ENCODE measurements around the gene GPS2.

Gene GPS2

GRCh38 chr17:7306911-7307685 lies 8.1 kb downstream of the GPS2 start, which contains the start of gene EIF5A:
TSS of gene EIF5A (plus strand) at chr17:7307628. CDS start at chr17:7309636, 2,008 bp downstream.
- H3K9me2 ChIP-seq (replicated peaks; ENCODE audit: low read depth, low read length), result no peaks in the 10 kb centered on the region
- H3K4me3 ChIP-seq (ENCODE audit: low read length, poor library complexity, severe bottlenecking), result peak within 1 kb of the TSS; percentile 93
- peak within 1 kb of the TSS; percentile 66 for H2AFZ ChIP-seq (ENCODE audit: low read length)
- H3K4me1 ChIP-seq (ENCODE audit: insufficient read depth, low read length, poor library complexity, severe bottlenecking), result peaks cover 21% of the 10 kb centered on the region
- TF ChIP-seq, protein P1, sequence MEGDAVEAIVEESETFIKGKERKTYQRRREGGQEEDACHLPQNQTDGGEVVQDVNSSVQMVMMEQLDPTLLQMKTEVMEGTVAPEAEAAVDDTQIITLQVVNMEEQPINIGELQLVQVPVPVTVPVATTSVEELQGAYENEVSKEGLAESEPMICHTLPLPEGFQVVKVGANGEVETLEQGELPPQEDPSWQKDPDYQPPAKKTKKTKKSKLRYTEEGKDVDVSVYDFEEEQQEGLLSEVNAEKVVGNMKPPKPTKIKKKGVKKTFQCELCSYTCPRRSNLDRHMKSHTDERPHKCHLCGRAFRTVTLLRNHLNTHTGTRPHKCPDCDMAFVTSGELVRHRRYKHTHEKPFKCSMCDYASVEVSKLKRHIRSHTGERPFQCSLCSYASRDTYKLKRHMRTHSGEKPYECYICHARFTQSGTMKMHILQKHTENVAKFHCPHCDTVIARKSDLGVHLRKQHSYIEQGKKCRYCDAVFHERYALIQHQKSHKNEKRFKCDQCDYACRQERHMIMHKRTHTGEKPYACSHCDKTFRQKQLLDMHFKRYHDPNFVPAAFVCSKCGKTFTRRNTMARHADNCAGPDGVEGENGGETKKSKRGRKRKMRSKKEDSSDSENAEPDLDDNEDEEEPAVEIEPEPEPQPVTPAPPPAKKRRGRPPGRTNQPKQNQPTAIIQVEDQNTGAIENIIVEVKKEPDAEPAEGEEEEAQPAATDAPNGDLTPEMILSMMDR (conservative IDR thresholded peaks at IDR 0.05; ENCODE audit: low read length), result no peak
- no peak for TF ChIP-seq EZH2phosphoT487 (IDR thresholded peaks at IDR 0.05; ENCODE audit: borderline replicate concordance)
- peaks cover 12% of the 10 kb centered on the region for H3K27me3 ChIP-seq (ENCODE audit: insufficient read depth, low read length, poor library complexity, severe bottlenecking)
- H3F3A ChIP-seq (ENCODE audit: low read depth), result peaks cover 13% of the 10 kb centered on the region
- peaks cover 40% of the 10 kb centered on the region for H4K20me1 ChIP-seq (ENCODE audit: insufficient read depth, low read length, poor library complexity, severe bottlenecking)
- peak within 1 kb of the TSS; percentile 99 for H3K4me2 ChIP-seq (ENCODE audit: low read depth, low read length, poor library complexity, severe bottlenecking)
- peaks cover 45% of the 10 kb centered on the region for H3K79me2 ChIP-seq (ENCODE audit: insufficient read depth, low read length)
- peaks cover 27% of the 10 kb centered on the region for H3K36me3 ChIP-seq (ENCODE audit: insufficient read depth, low read length)
- no peaks in the 10 kb centered on the region for H3K9me3 ChIP-seq (ENCODE audit: insufficient read depth, low read depth, low read length)
- peak within 1 kb of the TSS; percentile 99 for H3K9ac ChIP-seq (ENCODE audit: low read depth, low read length, poor library complexity, severe bottlenecking)

DNA sequence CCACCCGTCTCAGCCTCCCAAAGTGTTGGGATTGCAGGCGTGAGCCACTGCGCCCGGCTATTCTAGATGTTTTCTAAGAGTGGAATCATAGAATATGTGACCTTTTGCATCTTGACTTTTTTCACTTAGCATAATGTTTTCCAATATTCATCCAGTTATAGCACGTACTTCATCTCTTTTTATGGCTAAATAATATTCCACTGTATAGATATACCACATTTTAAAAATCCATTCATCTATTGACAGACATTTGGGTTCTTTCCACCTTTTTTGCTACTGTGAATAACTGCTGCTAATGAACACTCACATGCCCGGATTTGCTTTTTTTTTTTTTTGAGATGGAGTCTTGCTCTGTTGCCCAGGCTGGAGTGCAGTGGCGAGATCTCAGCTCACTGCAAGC lies 11.0 kb downstream of the GPS2 start:
- Histone ChIP-seq H3K9me2 (replicated peaks; ENCODE audit: low read depth, low read length) (no peaks in the 10 kb centered on the region), H3K4me1 (ENCODE audit: insufficient read depth, low read length, poor library complexity, severe bottlenecking) (peaks cover 2% of the 10 kb centered on the region), H4K20me1 (ENCODE audit: insufficient read depth, low read length, poor library complexity, severe bottlenecking) (peaks cover 12% of the 10 kb centered on the region), H3K9me3 (ENCODE audit: insufficient read depth, low read depth, low read length) (no peaks in the 10 kb centered on the region), H3K4me2 (ENCODE audit: low read depth, low read length, poor library complexity, severe bottlenecking) (no peak overlapping the region), H3K27me3 (ENCODE audit: insufficient read depth, low read length, poor library complexity, severe bottlenecking) (peaks cover 12% of the 10 kb centered on the region), H3K36me3 (ENCODE audit: insufficient read depth, low read length) (0 out of 2 replicates have a peak, but pooled peaks cover under 1% of the 10 kb centered on the region), H3K79me2 (ENCODE audit: insufficient read depth, low read length) (peaks cover 18% of the 10 kb centered on the region), H3F3A (ENCODE audit: low read depth) (peaks cover 13% of the 10 kb centered on the region), H2AFZ (ENCODE audit: low read length) (no peak overlapping the region), H3K4me3 (ENCODE audit: low read length, poor library complexity, severe bottlenecking) (no peak overlapping the region), H3K9ac (ENCODE audit: low read depth, low read length, poor library complexity, severe bottlenecking) (no peak overlapping the region)
- TF ChIP-seq EZH2phosphoT487 (IDR thresholded peaks at IDR 0.05; ENCODE audit: borderline replicate concordance), result no peak
- TF ChIP-seq, protein P1 (conservative IDR thresholded peaks at IDR 0.05; ENCODE audit: low read length), result no peak

DNA sequence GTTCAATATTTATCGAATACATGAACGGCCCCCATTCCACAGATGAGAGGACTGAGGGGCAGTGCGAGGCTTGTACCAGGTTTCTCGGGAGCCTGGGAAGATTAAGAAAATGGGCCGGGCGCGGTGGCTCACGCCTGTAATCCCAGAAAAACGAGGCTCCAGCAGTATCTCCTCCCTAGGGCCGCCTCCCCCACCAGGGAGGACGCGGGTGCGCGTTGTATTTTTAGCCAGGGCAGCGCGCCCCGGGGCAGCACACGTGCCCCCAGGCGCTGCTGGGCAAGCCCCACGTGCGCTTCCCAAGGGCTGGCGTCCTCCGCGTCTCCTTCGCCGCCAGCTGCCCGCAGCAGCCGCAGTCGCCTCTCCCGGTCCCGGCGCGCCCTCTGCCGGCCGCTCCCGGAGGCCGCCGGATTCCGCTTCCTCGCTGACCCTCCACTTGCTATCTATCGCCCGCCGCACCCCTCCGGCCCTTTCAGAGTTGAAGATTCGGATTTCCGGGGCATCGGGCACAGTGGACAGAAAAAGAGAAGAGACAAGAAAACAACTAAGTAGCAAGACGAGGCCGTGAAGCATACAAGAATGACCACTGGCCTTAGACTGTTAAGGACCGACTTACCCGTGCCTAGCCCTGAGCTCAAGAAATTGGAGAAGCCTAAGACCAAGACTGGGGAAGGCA lies 18.8 kb downstream of the GPS2 start:
- H3K4me2 ChIP-seq (ENCODE audit: low read depth, low read length, poor library complexity, severe bottlenecking), result peak overlapping the region; percentile 66
- no peaks in the 10 kb centered on the region for H3K9me3 ChIP-seq (ENCODE audit: insufficient read depth, low read depth, low read length)
- H3F3A ChIP-seq (ENCODE audit: low read depth), result no peaks in the 10 kb centered on the region
- no peaks in the 10 kb centered on the region for H3K9me2 ChIP-seq (replicated peaks; ENCODE audit: low read depth, low read length)
- H2AFZ ChIP-seq (ENCODE audit: low read length), result peak overlapping the region; percentile 97
- TF ChIP-seq EZH2phosphoT487 (IDR thresholded peaks at IDR 0.05; ENCODE audit: borderline replicate concordance), result no peak
- TF ChIP-seq, protein P1 (conservative IDR thresholded peaks at IDR 0.05; ENCODE audit: low read length), result peak; percentile 86
- no peaks in the 10 kb centered on the region for H3K79me2 ChIP-seq (ENCODE audit: insufficient read depth, low read length)
- H3K4me1 ChIP-seq (ENCODE audit: insufficient read depth, low read length, poor library complexity, severe bottlenecking), result peaks cover 7% of the 10 kb centered on the region
- H3K36me3 ChIP-seq (ENCODE audit: insufficient read depth, low read length), result no peaks in the 10 kb centered on the region
- H3K4me3 ChIP-seq (ENCODE audit: low read length, poor library complexity, severe bottlenecking), result peak overlapping the region; percentile 54
- no peaks in the 10 kb centered on the region for H4K20me1 ChIP-seq (ENCODE audit: insufficient read depth, low read length, poor library complexity, severe bottlenecking)
- H3K9ac ChIP-seq (ENCODE audit: low read depth, low read length, poor library complexity, severe bottlenecking), result no peak overlapping the region
- H3K27me3 ChIP-seq (ENCODE audit: insufficient read depth, low read length, poor library complexity, severe bottlenecking), result no peaks in the 10 kb centered on the region

All from Loucy (cell line).